Measurements from ENCODE around the gene SLC43A1.

The SLC43A1 gene

GRCh38 chr11:57479021-57479663 lies 36.4 kb downstream of the SLC43A1 start:
- no peak for DNase-seq

- DNase-seq, result no peak
Observed at GRCh38 chr11:57477507-57478189, 37.9 kb downstream of the SLC43A1 start.

GRCh38 chr11:57476757-57477506 lies 38.6 kb downstream of the SLC43A1 start:
- DNase-seq, result no peak

- DNase-seq, result no peak
Observed at GRCh38 chr11:57476047-57476756, 39.3 kb downstream of the SLC43A1 start.

- no peak for DNase-seq
Observed at GRCh38 chr11:57475671-57476046, 39.8 kb downstream of the SLC43A1 start.

- no peak for DNase-seq
Observed at GRCh38 chr11:57475191-57475590, 40.3 kb downstream of the SLC43A1 start.

GRCh38 chr11:57474803-57475115 lies 40.7 kb downstream of the SLC43A1 start:
- no peak for DNase-seq

- no peak for DNase-seq
Observed at GRCh38 chr11:57474017-57474802, 41.3 kb downstream of the SLC43A1 start.

GRCh38 chr11:57473285-57473841 lies 42.1 kb downstream of the SLC43A1 start:
- DNase-seq, result no peak

GRCh38 chr11:57471496-57471895 lies 44.0 kb downstream of the SLC43A1 start:
- no peak for DNase-seq

GRCh38 chr11:57469268-57469667 lies 46.2 kb downstream of the SLC43A1 start:
- DNase-seq, result no peak

- no peak for DNase-seq
Observed at GRCh38 chr11:57468276-57468675, 47.2 kb downstream of the SLC43A1 start.

- no peak for DNase-seq
Observed at GRCh38 chr11:57467508-57468157, 47.9 kb downstream of the SLC43A1 start.

GRCh38 chr11:57466680-57467079 lies 48.8 kb downstream of the SLC43A1 start:
- DNase-seq, result no peak

- no peak for DNase-seq
Observed at GRCh38 chr11:57464539-57465181, 50.8 kb downstream of the SLC43A1 start.

GRCh38 chr11:57463671-57464538 lies 51.6 kb downstream of the SLC43A1 start:
- no peak for DNase-seq

- no peak for DNase-seq
Observed at GRCh38 chr11:57462597-57462996, 52.9 kb downstream of the SLC43A1 start.

- DNase-seq, result no peak
Observed at GRCh38 chr11:57461841-57462489, 53.5 kb downstream of the SLC43A1 start.
